Pancreas (tissue), 10 donors: ENCODE data around the gene ADCY2. TPM values are rescaled to one million over a fixed set of nuclear protein-coding genes. Genes with fewer than 3 reads are reported as not detected.
A peak's percentile ranks its signal among the peaks of the same experiment; 100 is the strongest.

Source experiments
- ATAC-seq, 4 donors: fragments of 200-7000 bp; cut with Tn5 transposase; one replicate each; pipeline versions ENCODE4 v1.8.0 to v1.9.1; 2020; ENCODE audit warnings: mild to moderate bottlenecking in 4 of 4, moderate library complexity in 4 of 4
- DNase-seq, 6 donors: peaks; one replicate each; pipeline ENCODE4 v3.0.0-alpha.2; 2020
- FAIRE-seq: peaks from 2 replicates; lab custom pipeline; 2012; peaks lifted over from hg19 to GRCh38; lab: Jason Lieb, UNC
- H3K27ac ChIP-seq, 4 donors: fragments of 200-600 bp; sonication (generic); 1 replicate in 3 of 4; 2 replicates in 1 of 4; pipeline versions ENCODE4 v1.5.0 to v1.8.0; 2020
- H3K27me3 ChIP-seq, 4 donors: fragments of 200-600 bp; one replicate each; pipeline ENCODE4 v1.8.0; 2021
- H3K36me3 ChIP-seq, 3 donors: fragments of 200-600 bp; sonication (generic) in 1 of 3; one replicate each; pipeline versions ENCODE4 v1.5.0 to v1.8.0; 2020 to 2021
- H3K4me1 ChIP-seq, 3 donors: fragments of 200-600 bp; one replicate each; pipeline ENCODE4 v1.8.0; 2021
- H3K4me3 ChIP-seq, 4 donors: fragments of 200-600 bp; sonication (generic) in 2 of 4; one replicate each; pipeline versions ENCODE4 v1.5.0 to v1.8.0; 2020 to 2021
- H3K9me3 ChIP-seq, 4 donors: fragments of 200-600 bp; one replicate each; pipeline ENCODE4 v1.8.0; 2021
- WGBS, 2 donors: extraction: QIAGEN DNeasy Blood & Tissue Kit; methylation state at CpG; one replicate each; pipeline ENCODE4 v1.1.7; 2013; 5-methylcytosine and 5-hydroxymethylcytosine counted together
- intact Hi-C, 3 donors: fragments of 100-400 bp; cut with DNase I; formaldehyde crosslinking; loops; one replicate each; pipeline versions ENCODE4 v1.11.1 to v1.14.2; 2022
- polyA plus RNA-seq, 2 donors: library from polyadenylated mRNA; stranded (reverse); fragments of 200-250 nt; gene quantifications; one replicate each; pipeline ENCODE4 v1.2.3, GENCODE V29; 2013
- total RNA-seq, 6 donors: library from RNA; stranded (reverse); fragmentation: NEBNext Ultra II Directional in 4 of 6; extraction: Animal tissue kit (Norgen Biotek cat#: 25700) in 4 of 6; gene quantifications; one replicate each; pipeline versions ENCODE4 v1.2.1 to v1.2.4, GENCODE V29; 2021 to 2023
- TF ChIP-seq, protein P1 (sequence below), 4 donors: fragments of 200-600 bp; sonication (generic) in 3 of 4; IDR thresholded peaks; one replicate each; pipeline versions ENCODE4 v1.5.0 to v1.8.0; 2021; ENCODE audit warnings: antibody characterized with exemption in 4 of 4
- donor health status: healthy with polysubstance abuse.
- donor health status: DM: no; HTN: no; CAD: no; lungs with moderate emphysema.
- donor health status: DM: no; HTN: no; CAD: no.
- donor health status: control.
- donor health status: control.
- donor health status: Bipolar disorder and iron deficiency.
- donor health status: DM: yes; HTN: yes; CAD: no.
- donor health status: DM: no; HTN: no; CAD: no.
- donor health status: DM: no; HTN: no; CAD: no.
- donor health status: DM: yes; HTN: yes; CAD: no.

The ADCY2 gene
- total and polyA plus RNA-seq, 8 donors, result 0.19 to 2.2 (median 0.50) TPM

DNA sequence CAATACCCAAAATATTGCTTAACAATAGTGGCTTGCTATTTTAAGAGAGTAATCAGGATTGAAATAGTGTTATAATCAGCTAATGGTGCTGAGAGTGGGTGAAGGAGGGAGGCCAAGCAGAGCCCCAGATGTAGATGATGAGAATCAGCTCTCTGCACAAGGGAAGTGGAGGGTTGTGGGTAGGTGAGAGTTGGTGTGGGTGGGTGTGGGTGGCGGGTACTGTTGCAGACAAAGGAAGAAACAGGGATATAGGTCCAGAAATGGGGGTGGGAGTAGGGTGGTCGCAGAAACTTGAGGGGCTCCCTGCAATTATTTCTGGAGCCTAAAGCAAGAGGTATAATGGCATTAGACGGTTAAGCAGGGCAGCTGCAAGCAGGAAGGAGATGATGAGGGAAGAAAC, 7.4 kb upstream of the ADCY2 start:
- H3K4me1 ChIP-seq, result peaks cover 0 to 16% (median 0%) of the 10 kb centered on the region in 3 donors
- ATAC-seq, result no peak
- no peak for DNase-seq
- FAIRE-seq, result no peak
- peaks cover 0 to 4% (median 0%) of the 10 kb centered on the region in 4 donors for H3K27me3 ChIP-seq
- intact Hi-C loops, result no loop called here
- no peak overlapping the region for H3K4me3 ChIP-seq
- TF ChIP-seq, protein P1, sequence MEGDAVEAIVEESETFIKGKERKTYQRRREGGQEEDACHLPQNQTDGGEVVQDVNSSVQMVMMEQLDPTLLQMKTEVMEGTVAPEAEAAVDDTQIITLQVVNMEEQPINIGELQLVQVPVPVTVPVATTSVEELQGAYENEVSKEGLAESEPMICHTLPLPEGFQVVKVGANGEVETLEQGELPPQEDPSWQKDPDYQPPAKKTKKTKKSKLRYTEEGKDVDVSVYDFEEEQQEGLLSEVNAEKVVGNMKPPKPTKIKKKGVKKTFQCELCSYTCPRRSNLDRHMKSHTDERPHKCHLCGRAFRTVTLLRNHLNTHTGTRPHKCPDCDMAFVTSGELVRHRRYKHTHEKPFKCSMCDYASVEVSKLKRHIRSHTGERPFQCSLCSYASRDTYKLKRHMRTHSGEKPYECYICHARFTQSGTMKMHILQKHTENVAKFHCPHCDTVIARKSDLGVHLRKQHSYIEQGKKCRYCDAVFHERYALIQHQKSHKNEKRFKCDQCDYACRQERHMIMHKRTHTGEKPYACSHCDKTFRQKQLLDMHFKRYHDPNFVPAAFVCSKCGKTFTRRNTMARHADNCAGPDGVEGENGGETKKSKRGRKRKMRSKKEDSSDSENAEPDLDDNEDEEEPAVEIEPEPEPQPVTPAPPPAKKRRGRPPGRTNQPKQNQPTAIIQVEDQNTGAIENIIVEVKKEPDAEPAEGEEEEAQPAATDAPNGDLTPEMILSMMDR (IDR thresholded peaks at IDR 0.05), result no peak
- H3K27ac ChIP-seq, result no peak overlapping the region
- H3K36me3 ChIP-seq, result no peaks in the 10 kb centered on the region
- no peaks in the 10 kb centered on the region for H3K9me3 ChIP-seq
- 58 to 68% methylated on average over 3 of the region's 3 CpGs for WGBS, 2 donors

DNA sequence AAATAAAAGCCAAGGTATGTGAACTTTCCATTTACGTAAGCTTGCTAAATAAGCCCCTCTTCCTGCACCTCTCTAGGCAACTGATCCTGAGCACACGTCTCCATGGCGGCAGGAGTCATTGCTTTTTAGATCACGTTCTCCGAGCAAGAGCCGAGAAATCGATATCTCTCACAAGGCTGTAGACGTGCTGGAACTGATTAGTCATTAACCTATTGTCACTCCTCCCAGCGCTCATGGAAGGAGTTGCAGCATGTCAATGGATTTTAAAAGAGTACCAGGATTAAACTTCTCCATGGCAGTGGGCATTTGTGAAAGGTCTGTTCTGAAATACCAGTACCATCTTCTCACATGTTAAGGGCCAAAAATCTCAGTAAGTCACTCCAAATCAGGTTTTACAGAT, 4.7 kb upstream of the ADCY2 start:
- Histone ChIP-seq H3K27me3 (peaks cover 0 to 4% (median 0%) of the 10 kb centered on the region in 4 donors), H3K9me3 (no peaks in the 10 kb centered on the region), H3K27ac (peak overlapping the region in 1 of 4 donors; percentile 19), H3K4me1 (peaks cover 0 to 16% (median 0%) of the 10 kb centered on the region in 3 donors), H3K36me3 (no peaks in the 10 kb centered on the region), H3K4me3 (no peak overlapping the region)
- peak; percentile 70 to 82 (median 80) for ATAC-seq
- 7 to 18% methylated on average over 9 of the region's 9 CpGs for WGBS, 2 donors
- TF ChIP-seq, protein P1 (IDR thresholded peaks at IDR 0.05), result no peak
- intact Hi-C loops, result no loop called here
- peak in 2 of 6 donors; percentile 36 to 39 for DNase-seq
- no peak for FAIRE-seq

DNA sequence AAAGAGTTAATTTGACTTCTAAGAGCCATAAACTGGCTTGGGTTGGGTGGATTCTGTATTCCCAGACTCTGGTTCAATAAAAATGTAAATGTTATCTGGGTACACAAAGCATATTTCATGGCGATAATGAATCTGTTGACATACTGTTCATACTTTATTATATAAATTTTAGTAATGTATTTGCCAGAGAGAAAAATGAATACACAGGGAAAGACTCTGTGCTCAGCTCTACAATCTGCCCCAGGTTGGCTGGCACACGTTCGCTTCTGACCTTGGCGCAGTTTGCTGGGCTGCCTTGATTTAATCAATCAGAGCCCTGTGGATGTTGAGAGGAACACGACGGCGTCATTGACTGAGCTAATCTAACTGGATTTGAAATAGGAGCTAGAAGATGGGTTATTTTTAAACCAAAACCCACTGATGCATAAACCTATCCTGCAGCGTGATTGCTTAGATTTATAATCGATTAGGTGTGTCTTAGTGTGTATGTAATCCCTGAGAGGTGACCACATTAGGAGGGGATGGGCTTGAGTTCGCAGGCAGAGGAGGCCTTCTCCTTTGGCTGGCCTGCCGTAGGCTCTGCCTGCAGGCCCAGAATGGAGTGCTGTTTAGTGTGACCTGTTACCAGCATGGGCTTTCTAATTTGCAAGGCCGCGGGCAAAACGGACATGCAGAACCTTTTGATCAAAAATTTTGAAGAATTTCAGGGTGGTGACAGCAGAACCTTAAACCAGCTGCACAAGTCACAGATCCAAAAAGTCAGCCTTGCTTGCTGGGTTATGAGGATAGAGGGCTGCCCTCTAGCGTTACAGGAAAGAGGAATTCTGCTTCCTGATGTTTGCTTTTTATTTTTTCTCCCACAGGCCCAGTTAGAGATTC, 3.9 kb upstream of the ADCY2 start:
- peak overlapping the region in 3 of 4 donors; percentile 6 to 29 (median 19) for H3K27ac ChIP-seq
- TF ChIP-seq, protein P1 (IDR thresholded peaks at IDR 0.05), result peak in 2 of 4 donors; percentile 33 to 45

DNA sequence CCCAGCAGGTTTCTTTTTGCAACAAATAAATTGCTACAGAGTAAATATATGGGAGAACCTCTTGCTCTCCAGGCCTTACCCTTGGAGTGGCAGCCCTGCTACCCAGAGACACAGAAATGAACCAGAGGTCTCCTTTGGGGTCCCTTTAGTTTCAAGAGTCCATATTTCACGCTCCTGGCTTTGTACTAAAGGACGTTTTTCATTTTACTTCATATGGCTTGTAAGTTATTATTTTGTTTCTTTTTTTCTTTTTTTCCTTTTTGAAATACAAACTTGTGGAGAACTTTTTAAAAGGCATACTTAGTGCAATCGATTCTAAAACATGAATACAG, 3.3 kb upstream of the ADCY2 start:
- no peak overlapping the region for H3K4me3 ChIP-seq
- peak overlapping the region in 1 of 4 donors; percentile 19 for H3K27ac ChIP-seq
- WGBS, 2 donors, result 67 to 68% methylated on average over 3 of the region's 3 CpGs
- ATAC-seq (no peak), FAIRE-seq (no peak), DNase-seq (no peak)
- no peaks in the 10 kb centered on the region for H3K9me3 ChIP-seq
- H3K4me1 ChIP-seq, result peaks cover 0 to 19% (median 0%) of the 10 kb centered on the region in 3 donors
- TF ChIP-seq, protein P1 (IDR thresholded peaks at IDR 0.05), result no peak
- intact Hi-C loops, result no loop called here
- peaks cover 0 to 4% (median 0%) of the 10 kb centered on the region in 4 donors for H3K27me3 ChIP-seq
- no peaks in the 10 kb centered on the region for H3K36me3 ChIP-seq

More for the DNA sequence above, 3.9 kb upstream of the ADCY2 start:
- 21 to 23% methylated on average over 15 of the region's 15 CpGs for WGBS, 2 donors
- intact Hi-C loops, result no loop called here
- Histone ChIP-seq H3K27me3 (peaks cover 0 to 4% (median 0%) of the 10 kb centered on the region in 4 donors), H3K4me3 (no peak overlapping the region), H3K36me3 (no peaks in the 10 kb centered on the region), H3K4me1 (peaks cover 0 to 18% (median 0%) of the 10 kb centered on the region in 3 donors), H3K9me3 (no peaks in the 10 kb centered on the region)
- peak in 1 of 6 donors; percentile 40 for DNase-seq
- no peak for FAIRE-seq
- ATAC-seq, result peak; percentile 58 to 78 (median 74)
